ENCODE results near the gene RYR1. TPM values are rescaled to one million over a fixed set of nuclear protein-coding genes. Genes with fewer than 3 reads are reported as not detected.

Gene RYR1
- under 1 TPM; 0.42 to 0.83 TPM for total RNA-seq

GRCh38 chr19:38433268-38433733, at the start of gene RYR1:
Gene RYR1 (plus strand): TSS chr19:38433691. CDS start chr19:38433830, 139 bp downstream.
- H3K4me3 Mint-ChIP-seq, result no peak within 1 kb of the TSS
- peaks cover 10% of the 10 kb centered on the region for H3K4me1 Mint-ChIP-seq (ENCODE audit: low read depth)
- CTCF ChIA-PET, result interaction anchor here (1.3 kb wide), 1 partner anchor 30 kb away, joined by 5 read pairs; the partner anchor contains the start of gene FAM98C
- ATAC-seq (peak; percentile 86), DNase-seq (peak; percentile 55)
- no peaks in the 10 kb centered on the region for H3K36me3 Mint-ChIP-seq (ENCODE audit: low read depth)
- POLR2A ChIA-PET, result no interaction called here
- H3K27ac Mint-ChIP-seq, result no peak within 1 kb of the TSS
- H3K9me3 Mint-ChIP-seq (ENCODE audit: insufficient read depth), result no peaks in the 10 kb centered on the region
- H3K27me3 Mint-ChIP-seq (ENCODE audit: low read depth), result peaks cover 17% of the 10 kb centered on the region

DNA sequence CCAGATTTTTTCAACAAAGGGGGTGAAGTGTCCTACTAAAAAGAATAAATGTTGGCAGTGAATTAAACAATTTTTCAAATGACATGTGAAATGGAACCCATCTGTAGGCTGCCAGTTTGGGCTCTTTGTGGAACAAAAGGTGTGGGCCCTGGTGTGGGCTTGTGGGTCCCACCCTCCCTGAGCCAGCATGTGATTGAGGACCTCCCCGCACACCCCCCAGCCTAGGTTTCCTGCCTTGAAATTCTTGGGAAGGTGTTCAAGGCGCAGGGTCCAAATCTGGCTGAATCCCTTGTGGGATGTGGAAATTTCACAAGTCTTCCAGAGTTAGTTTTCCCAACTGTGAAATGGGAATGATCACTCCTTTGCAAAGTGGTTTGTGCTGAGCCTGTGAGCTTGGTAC, 49.7 kb upstream of the RYR1 start:
- H3K4me1 Mint-ChIP-seq (ENCODE audit: low read depth), result peaks cover 16% of the 10 kb centered on the region
- ChIA-PET POLR2A (interaction anchor here (1.2 to 1.4 kb wide), 3 partner anchors 8 to 48 kb away, joined by 3 to 5 read pairs (median 4); partner anchors contain the start of gene CATSPERG), CTCF (interaction anchor here (0.9 to 2.1 kb wide), 3 partner anchors 8 to 19 kb away, joined by 3 to 7 read pairs (median 3); partner anchors contain the start of genes FAM98C and PSMD8)
- no peak overlapping the region for H3K4me3 Mint-ChIP-seq
- H3K27ac Mint-ChIP-seq, result no peak overlapping the region
- H3K27me3 Mint-ChIP-seq (ENCODE audit: low read depth), result peaks cover 10% of the 10 kb centered on the region
- H3K36me3 Mint-ChIP-seq (ENCODE audit: low read depth), result peaks cover 45% of the 10 kb centered on the region
- DNase-seq (no peak), ATAC-seq (no peak)
- no peaks in the 10 kb centered on the region for H3K9me3 Mint-ChIP-seq (ENCODE audit: insufficient read depth)

DNA sequence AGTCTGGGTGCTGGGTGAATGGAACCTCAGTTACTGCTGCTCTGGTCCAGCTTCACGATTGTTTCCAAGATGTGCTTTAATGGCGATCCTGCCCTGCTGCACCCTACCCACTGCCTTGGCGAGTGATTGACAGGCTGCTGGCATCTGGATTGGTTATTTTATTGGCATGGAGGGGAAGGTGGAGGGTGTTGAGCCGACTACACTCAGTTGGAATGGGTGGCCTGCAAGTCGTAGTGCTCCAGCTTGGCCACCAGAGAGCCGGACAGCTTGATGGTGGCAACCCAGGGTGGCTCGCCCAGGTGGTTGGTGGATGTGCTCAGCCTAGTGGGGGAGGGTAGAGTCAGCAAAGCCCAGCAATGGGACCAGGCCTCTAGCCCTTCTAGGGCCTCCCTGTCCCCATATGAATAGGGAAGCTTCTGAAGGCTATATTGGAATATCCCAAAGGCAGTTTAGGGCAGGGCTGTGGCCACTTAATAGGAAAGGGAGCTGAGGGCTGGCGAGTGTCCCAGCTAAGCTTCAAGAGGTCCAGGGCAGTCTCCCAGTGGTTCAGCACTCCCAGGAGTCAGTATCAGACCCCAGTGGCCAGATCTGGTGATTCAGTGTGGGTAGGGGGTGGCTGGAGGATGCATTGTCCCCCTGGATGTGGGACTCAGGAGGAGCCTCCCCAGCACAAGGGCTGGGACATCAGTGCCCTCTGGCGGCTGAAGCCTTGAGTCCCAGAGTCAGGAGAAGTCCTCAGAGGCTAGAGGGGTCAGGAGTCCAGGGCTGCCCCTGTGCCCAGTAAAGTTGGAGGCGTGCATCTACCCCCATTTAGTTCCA, 49.1 kb upstream of the RYR1 start:
- CTCF ChIA-PET, result interaction anchor here (0.9 to 2.1 kb wide), 4 partner anchors 9 to 18 kb away, joined by 3 to 7 read pairs (median 4); partner anchors contain the start of genes FAM98C and PSMD8
- Mint-ChIP-seq H3K4me3 (no peak overlapping the region), H3K27ac (no peak overlapping the region), H3K4me1 (ENCODE audit: low read depth) (peaks cover 18% of the 10 kb centered on the region), H3K27me3 (ENCODE audit: low read depth) (peaks cover 11% of the 10 kb centered on the region), H3K36me3 (ENCODE audit: low read depth) (peaks cover 42% of the 10 kb centered on the region), H3K9me3 (ENCODE audit: insufficient read depth) (no peaks in the 10 kb centered on the region)
- POLR2A ChIA-PET, result interaction anchor here (1.2 to 1.6 kb wide), 4 partner anchors 9 to 49 kb away, joined by 3 to 5 read pairs (median 4); partner anchors contain the start of gene CATSPERG
- DNase-seq (no peak), ATAC-seq (no peak)

GRCh38 chr19:38385057-38385803, 48.3 kb upstream of the RYR1 start:
- Mint-ChIP-seq H3K4me3 (no peak overlapping the region), H3K27me3 (ENCODE audit: low read depth) (peaks cover 19% of the 10 kb centered on the region), H3K4me1 (ENCODE audit: low read depth) (peaks cover 19% of the 10 kb centered on the region), H3K36me3 (ENCODE audit: low read depth) (peaks cover 40% of the 10 kb centered on the region), H3K9me3 (ENCODE audit: insufficient read depth) (no peaks in the 10 kb centered on the region), H3K27ac (no peak overlapping the region)
- DNase-seq (no peak), ATAC-seq (no peak)
- ChIA-PET CTCF (interaction anchor here (1.1 to 2.1 kb wide), 3 partner anchors 9 to 18 kb away, joined by 3 to 7 read pairs (median 4); partner anchors contain the start of genes FAM98C and PSMD8), POLR2A (interaction anchor here (0.6 to 1.6 kb wide), 6 partner anchors 9 to 120 kb away, joined by 3 to 5 read pairs (median 4); partner anchors contain the start of genes CATSPERG and PSMD8)

- peaks cover 24% of the 10 kb centered on the region for H3K27me3 Mint-ChIP-seq (ENCODE audit: low read depth)
- ATAC-seq (no peak), DNase-seq (no peak)
- H3K27ac Mint-ChIP-seq, result no peak overlapping the region
- H3K36me3 Mint-ChIP-seq (ENCODE audit: low read depth), result peaks cover 40% of the 10 kb centered on the region
- ChIA-PET POLR2A (interaction anchor here (0.6 to 1.0 kb wide), 2 partner anchors 11 to 119 kb away, joined by 3 to 4 read pairs; partner anchors contain the start of gene PSMD8), CTCF (no interaction called here)
- no peaks in the 10 kb centered on the region for H3K9me3 Mint-ChIP-seq (ENCODE audit: insufficient read depth)
- no peak overlapping the region for H3K4me3 Mint-ChIP-seq
- peaks cover 19% of the 10 kb centered on the region for H3K4me1 Mint-ChIP-seq (ENCODE audit: low read depth)
These were observed 47.7 kb upstream of the RYR1 start for GRCh38 chr19:38385804-38386257.

DNA sequence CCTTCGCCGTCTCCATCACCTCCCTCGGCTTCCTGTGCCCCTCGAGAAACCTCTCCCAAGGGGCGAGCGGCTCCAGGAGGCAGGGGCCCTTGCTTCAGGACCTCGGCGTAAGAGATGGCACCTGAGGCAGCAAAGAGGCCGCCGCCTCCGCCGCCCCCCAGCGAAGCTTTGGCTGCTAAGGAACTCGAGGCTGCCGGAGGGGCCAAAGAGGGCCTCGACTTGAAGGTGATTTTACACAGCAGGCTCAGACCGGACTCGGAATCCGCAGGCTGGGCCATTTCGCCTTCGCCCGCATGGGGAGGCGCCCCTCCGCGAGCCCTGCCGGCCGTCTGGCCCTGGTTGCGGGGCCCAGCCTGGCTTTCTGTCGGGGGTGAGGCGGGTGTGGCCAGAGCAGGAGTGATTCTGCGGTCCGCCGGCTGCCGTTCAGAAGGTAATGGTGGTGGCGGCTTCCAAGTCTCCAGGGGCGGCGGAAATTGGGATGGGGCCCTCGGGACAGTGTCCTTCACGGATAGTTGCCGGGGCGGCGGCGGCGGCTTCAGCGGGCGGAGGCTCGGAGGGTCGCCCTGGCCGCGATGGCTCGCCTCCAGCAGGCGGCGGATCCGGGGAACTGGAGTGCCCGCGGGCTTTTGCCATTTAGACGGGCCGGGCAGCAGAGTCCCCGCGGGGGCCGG, 47.1 kb upstream of the RYR1 start:
- CTCF ChIA-PET, result interaction anchor here (1.3 to 1.5 kb wide), 2 partner anchors 16 to 143 kb away, joined by 5 to 9 read pairs; partner anchors contain the start of gene FAM98C
- Mint-ChIP-seq H3K4me1 (ENCODE audit: low read depth) (peaks cover 19% of the 10 kb centered on the region), H3K27me3 (ENCODE audit: low read depth) (peaks cover 30% of the 10 kb centered on the region), H3K36me3 (ENCODE audit: low read depth) (peaks cover 35% of the 10 kb centered on the region), H3K27ac (no peak overlapping the region), H3K4me3 (no peak overlapping the region), H3K9me3 (ENCODE audit: insufficient read depth) (no peaks in the 10 kb centered on the region)
- DNase-seq (no peak), ATAC-seq (no peak)
- POLR2A ChIA-PET, result interaction anchor here (1.0 to 2.3 kb wide), 2 partner anchors 11 to 12 kb away, joined by 4 to 15 read pairs; partner anchors contain the start of gene PSMD8

GRCh38 chr19:38386971-38387549, 46.4 kb upstream of the RYR1 start:
- H3K36me3 Mint-ChIP-seq (ENCODE audit: low read depth), result peaks cover 29% of the 10 kb centered on the region
- CTCF ChIA-PET, result interaction anchor here (1.2 to 1.6 kb wide), 6 partner anchors 13 to 543 kb away, joined by 3 to 9 read pairs (median 4); partner anchors contain the start of genes CATSPERG, FAM98C, MRPS12 and PSMD8
- no peak overlapping the region for H3K27ac Mint-ChIP-seq
- ATAC-seq (no peak), DNase-seq (no peak)
- no peaks in the 10 kb centered on the region for H3K9me3 Mint-ChIP-seq (ENCODE audit: insufficient read depth)
- peaks cover 19% of the 10 kb centered on the region for H3K4me1 Mint-ChIP-seq (ENCODE audit: low read depth)
- POLR2A ChIA-PET, result interaction anchor here (0.8 to 2.3 kb wide), 3 partner anchors 12 to 490 kb away, joined by 3 to 15 read pairs (median 10); partner anchors contain the start of genes FAM98C and PSMD8
- peaks cover 34% of the 10 kb centered on the region for H3K27me3 Mint-ChIP-seq (ENCODE audit: low read depth)
- peak overlapping the region; percentile 64 for H3K4me3 Mint-ChIP-seq

DNA sequence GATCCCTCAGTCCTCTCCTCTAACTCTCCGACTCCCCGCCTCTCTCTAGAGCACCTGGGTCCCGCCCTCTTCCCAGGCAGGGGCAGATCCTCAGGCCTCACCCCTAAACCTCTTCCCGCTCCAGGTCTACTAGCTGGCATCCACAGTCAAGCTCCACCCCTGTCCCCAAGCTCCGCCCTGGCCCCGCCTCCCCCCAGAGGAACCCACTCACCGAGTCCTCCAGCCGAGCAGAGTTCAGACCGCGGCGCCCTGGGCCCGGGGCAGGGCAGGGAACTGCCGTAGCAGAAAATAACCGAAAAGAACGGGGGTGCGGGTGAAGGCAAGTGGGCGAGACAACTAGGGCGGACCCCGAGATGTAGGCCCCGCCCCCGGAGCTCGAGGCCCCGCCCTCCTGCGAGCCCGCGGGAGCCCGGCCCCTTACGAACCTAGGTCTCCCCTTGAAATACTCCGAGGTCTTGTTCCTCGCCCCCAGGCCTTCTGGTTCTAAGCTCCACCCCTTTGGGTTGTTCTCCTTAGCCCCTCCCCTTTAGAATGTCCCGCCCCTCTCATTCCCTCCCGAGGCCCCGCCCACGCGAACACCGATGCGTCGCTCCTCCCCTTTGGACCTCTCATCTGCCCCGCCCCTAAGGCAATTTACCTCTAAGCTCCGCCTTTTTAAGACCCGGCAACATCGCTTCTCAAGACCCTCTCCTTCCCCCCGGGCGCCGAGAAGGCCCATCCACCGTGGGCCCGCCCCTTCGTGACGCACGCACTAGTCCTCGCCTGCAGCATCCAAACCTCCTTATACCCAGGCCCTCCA, 45.7 kb upstream of the RYR1 start, which contains the start of gene GGN:
Gene GGN (minus strand): TSS at position 485 of the 799 bp plus-strand sequence. CDS start 773 bp downstream, outside the sequence.
- peak; percentile 77 for DNase-seq
- Mint-ChIP-seq H3K27ac (peak within 1 kb of the TSS; percentile 46), H3K4me1 (ENCODE audit: low read depth) (peaks cover 19% of the 10 kb centered on the region), H3K27me3 (ENCODE audit: low read depth) (peaks cover 37% of the 10 kb centered on the region), H3K9me3 (ENCODE audit: insufficient read depth) (no peaks in the 10 kb centered on the region), H3K4me3 (peak within 1 kb of the TSS; percentile 70), H3K36me3 (ENCODE audit: low read depth) (peaks cover 25% of the 10 kb centered on the region)
- ChIA-PET POLR2A (interaction anchor here (0.8 to 2.3 kb wide), 4 partner anchors 10 to 490 kb away, joined by 3 to 15 read pairs (median 6); partner anchors contain the start of genes FAM98C and PSMD8), CTCF (interaction anchor here (1.2 to 1.6 kb wide), 6 partner anchors 14 to 543 kb away, joined by 3 to 9 read pairs (median 4); partner anchors contain the start of genes CATSPERG, FAM98C, MRPS12 and PSMD8)
- peak; percentile 78 for ATAC-seq

- H3K9me3 Mint-ChIP-seq (ENCODE audit: insufficient read depth), result no peaks in the 10 kb centered on the region
- peaks cover 40% of the 10 kb centered on the region for H3K27me3 Mint-ChIP-seq (ENCODE audit: low read depth)
- H3K4me3 Mint-ChIP-seq, result peak within 1 kb of the TSS; percentile 70
- DNase-seq (no peak), ATAC-seq (no peak)
- ChIA-PET POLR2A (interaction anchor here (0.8 to 2.3 kb wide), 3 partner anchors 11 to 14 kb away, joined by 3 to 15 read pairs (median 10); partner anchors contain the start of genes FAM98C and PSMD8), CTCF (interaction anchor here (1.2 to 1.6 kb wide), 4 partner anchors 14 to 542 kb away, joined by 3 to 9 read pairs (median 4); partner anchors contain the start of genes CATSPERG, MRPS12, PSMD8 and SARS2)
- peak within 1 kb of the TSS; percentile 46 for H3K27ac Mint-ChIP-seq
- H3K36me3 Mint-ChIP-seq (ENCODE audit: low read depth), result peaks cover 17% of the 10 kb centered on the region
- peaks cover 19% of the 10 kb centered on the region for H3K4me1 Mint-ChIP-seq (ENCODE audit: low read depth)
These were observed 45.0 kb upstream of the RYR1 start, which contains the start of gene SPRED3 for GRCh38 chr19:38388349-38389100. Gene SPRED3 (plus strand): TSS chr19:38388697. CDS start chr19:38390303, 1,606 bp downstream.
